ENCODE data around the gene NHS.
"Not testable (repeated sequence)": the region's sequence is repeated elsewhere in the genome, so short reads cannot be mapped to it uniquely, and the experiment has no call there.

NHS gene

DNA sequence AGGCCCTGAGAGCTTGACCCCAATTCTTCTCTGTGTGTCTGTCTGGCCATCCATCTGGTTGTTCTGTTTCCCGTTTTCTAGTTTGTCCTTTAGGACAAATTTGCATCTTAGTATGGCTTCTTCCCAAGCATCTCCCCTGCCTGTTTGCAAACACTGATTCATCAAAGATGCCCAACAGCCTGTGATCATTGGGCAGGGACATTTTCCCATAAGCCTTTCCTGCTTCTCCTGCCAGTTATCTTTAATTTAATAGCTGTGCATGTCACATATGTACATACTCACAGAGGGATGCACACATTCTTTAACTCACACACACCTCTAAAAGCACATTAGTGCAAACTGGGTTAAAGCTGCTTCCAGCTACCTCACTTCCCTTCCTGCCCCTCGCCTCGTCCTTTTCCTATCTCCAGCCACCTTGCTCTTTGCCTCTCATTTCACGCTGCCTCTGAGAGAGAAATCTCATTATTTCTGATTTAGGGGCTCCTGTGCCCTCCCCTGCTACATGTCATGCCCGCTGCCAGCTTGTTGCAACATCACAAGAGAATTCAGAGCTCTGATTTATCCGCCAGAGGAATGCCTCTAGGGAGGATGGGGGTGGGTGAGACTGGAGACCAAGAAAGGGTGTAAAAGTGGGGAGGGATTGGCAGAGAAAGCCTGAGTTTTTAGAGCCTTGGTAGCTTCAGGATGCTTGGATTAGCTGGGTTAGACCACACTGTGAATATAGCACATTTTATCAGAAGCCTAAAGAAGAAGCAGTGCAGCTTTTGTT is 100.6 kb downstream of the NHS start:
- H3K36me3 Mint-ChIP-seq (ENCODE audit: low read depth) = no peaks in the 10 kb centered on the region
- no peaks in the 10 kb centered on the region for H3K9me3 Mint-ChIP-seq
- H3K27ac Mint-ChIP-seq = no peak overlapping the region
- H3K4me3 Mint-ChIP-seq = no peak overlapping the region
- no peaks in the 10 kb centered on the region for H3K4me1 Mint-ChIP-seq (ENCODE audit: low read depth)
- H3K27me3 Mint-ChIP-seq (ENCODE audit: low read depth) = no peaks in the 10 kb centered on the region

DNA sequence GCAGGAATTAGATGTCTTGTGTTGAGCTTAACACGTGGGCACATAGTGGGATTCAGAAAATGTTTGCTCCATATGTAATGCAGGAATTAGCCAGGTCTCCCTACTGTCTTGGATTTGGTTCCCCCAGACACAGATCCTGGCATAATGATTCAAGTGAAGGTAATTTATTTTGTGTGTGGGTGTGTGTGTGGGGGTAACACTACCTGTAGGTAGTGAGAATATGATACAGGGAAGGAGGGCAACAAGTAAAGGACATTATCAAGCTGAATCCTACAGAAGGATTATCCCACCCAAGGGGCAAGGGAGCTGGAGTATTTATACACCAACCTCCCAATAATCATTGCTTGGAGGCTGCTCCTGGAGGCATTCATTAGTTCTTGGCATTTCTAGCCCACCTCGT is 101.4 kb downstream of the NHS start:
- no peaks in the 10 kb centered on the region for H3K4me1 Mint-ChIP-seq (ENCODE audit: low read depth)
- no peaks in the 10 kb centered on the region for H3K36me3 Mint-ChIP-seq (ENCODE audit: low read depth)
- H3K4me3 Mint-ChIP-seq = no peak overlapping the region
- H3K27me3 Mint-ChIP-seq (ENCODE audit: low read depth) = no peaks in the 10 kb centered on the region
- no peak overlapping the region for H3K27ac Mint-ChIP-seq
- no peaks in the 10 kb centered on the region for H3K9me3 Mint-ChIP-seq

DNA sequence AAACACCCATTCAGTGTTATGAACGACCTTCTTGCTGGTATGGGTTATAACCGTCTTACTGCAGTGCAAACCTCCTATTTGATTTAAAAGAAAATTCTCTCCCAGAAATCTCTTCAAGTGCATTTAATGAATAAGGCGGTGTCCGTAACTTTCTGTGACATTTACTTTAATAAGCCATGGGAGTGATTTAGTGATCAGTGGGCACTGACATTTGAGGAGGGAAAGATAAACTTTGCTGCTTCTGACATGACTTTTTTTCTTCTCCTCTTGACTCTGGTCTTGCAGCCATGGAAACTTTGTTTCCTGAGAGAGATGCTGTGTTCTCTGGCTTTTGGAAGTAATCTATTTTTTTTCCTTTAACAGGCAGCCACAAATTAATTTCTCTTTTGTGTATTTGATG is 106.1 kb downstream of the NHS start:
- no peaks in the 10 kb centered on the region for H3K4me1 Mint-ChIP-seq (ENCODE audit: low read depth)
- H3K9me3 Mint-ChIP-seq = no peaks in the 10 kb centered on the region
- no peak overlapping the region for H3K27ac Mint-ChIP-seq
- no peaks in the 10 kb centered on the region for H3K27me3 Mint-ChIP-seq (ENCODE audit: low read depth)
- H3K4me3 Mint-ChIP-seq = no peak overlapping the region
- H3K36me3 Mint-ChIP-seq (ENCODE audit: low read depth) = no peaks in the 10 kb centered on the region

DNA sequence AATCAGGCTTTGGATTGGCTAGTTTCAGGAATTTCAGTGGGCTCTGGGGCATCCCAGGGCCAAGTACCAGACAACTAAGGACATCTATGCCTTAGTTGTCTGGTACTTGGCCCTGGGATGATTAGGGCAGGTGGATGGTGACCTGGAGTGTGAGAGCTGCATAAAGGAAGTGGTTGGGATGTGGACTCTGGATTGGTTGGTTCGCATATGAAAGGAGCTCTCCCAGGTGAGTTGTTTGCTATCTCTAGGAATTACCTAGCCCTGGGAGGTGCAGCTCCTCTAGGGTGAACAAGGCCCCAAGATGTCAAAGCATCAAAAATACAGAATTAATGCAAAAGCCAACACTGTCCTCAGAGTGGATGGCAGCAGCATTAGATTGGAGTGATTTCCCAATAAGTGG is 109.6 kb downstream of the NHS start:
- no peaks in the 10 kb centered on the region for H3K9me3 Mint-ChIP-seq
- no peaks in the 10 kb centered on the region for H3K36me3 Mint-ChIP-seq (ENCODE audit: low read depth)
- no peaks in the 10 kb centered on the region for H3K27me3 Mint-ChIP-seq (ENCODE audit: low read depth)
- no peak overlapping the region for H3K27ac Mint-ChIP-seq
- no peak overlapping the region for H3K4me3 Mint-ChIP-seq
- no peaks in the 10 kb centered on the region for H3K4me1 Mint-ChIP-seq (ENCODE audit: low read depth)

DNA sequence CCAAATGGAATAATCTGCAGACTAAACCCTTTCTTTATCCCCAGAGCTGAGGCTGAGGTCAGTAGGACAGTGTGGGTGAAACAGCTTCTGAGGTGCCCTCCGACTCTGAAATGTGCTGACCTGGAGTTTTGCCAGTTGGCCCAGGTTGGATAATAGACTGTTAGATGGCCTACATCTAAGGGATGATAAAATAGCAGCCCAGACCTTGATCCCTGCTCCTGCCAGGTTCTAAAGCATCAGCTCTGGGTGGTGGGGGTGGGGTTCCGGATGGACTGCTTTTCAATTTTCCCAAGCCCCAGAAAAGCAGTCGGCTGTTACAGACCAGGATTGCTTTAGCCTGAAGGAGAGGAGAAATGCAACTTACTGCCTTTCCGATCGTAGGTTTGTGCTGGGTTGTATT is 110.4 kb downstream of the NHS start:
- no peaks in the 10 kb centered on the region for H3K27me3 Mint-ChIP-seq (ENCODE audit: low read depth)
- H3K27ac Mint-ChIP-seq = no peak overlapping the region
- no peaks in the 10 kb centered on the region for H3K36me3 Mint-ChIP-seq (ENCODE audit: low read depth)
- no peaks in the 10 kb centered on the region for H3K9me3 Mint-ChIP-seq
- no peak overlapping the region for H3K4me3 Mint-ChIP-seq
- no peaks in the 10 kb centered on the region for H3K4me1 Mint-ChIP-seq (ENCODE audit: low read depth)

DNA sequence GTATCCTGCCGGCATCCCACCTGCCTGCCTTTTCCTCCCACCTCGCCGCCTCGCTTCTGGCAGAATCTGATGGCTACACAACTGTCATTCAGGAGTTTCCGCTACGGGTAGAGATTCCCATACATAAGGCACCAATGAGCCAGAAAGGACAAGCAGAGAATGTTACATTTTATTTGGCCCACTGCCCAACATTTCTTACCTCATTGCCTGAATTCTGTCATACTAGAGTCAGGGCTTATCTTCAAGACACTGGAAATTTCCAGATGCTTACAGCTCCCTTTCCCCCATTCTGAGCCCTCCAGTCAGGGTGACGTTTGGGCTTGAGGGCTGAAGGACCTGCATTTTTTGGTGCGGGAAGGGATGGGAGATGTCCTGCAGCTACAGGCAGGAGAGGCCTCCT is 113.0 kb downstream of the NHS start:
- H3K27ac Mint-ChIP-seq = no peak overlapping the region
- H3K9me3 Mint-ChIP-seq = no peaks in the 10 kb centered on the region
- no peaks in the 10 kb centered on the region for H3K36me3 Mint-ChIP-seq (ENCODE audit: low read depth)
- H3K27me3 Mint-ChIP-seq (ENCODE audit: low read depth) = no peaks in the 10 kb centered on the region
- H3K4me1 Mint-ChIP-seq (ENCODE audit: low read depth) = no peaks in the 10 kb centered on the region
- no peak overlapping the region for H3K4me3 Mint-ChIP-seq

DNA sequence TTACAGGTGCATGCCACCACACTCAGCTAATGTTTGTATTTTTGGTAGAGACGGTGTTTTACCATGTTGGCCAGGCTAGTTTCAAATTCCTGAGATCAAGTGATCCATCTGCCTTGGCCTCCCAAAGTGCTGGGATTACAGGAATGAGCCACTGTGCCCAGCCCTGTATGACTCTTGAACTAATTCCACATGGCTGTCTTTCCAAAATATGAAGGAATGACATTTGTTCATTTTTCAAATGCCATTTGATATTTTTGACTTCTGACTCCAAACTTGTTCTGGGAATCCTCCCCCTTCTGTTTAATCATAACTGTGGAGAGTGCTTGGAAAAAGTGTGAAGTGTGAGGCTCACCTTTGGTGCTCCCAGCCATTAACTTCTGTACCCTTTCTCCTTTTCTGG is 119.2 kb downstream of the NHS start:
- Mint-ChIP-seq H3K9me3 (no peaks in the 10 kb centered on the region), H3K27ac (no peak overlapping the region), H3K4me3 (no peak overlapping the region), H3K27me3 (ENCODE audit: low read depth) (no peaks in the 10 kb centered on the region), H3K4me1 (ENCODE audit: low read depth) (no peaks in the 10 kb centered on the region), H3K36me3 (ENCODE audit: low read depth) (no peaks in the 10 kb centered on the region)

DNA sequence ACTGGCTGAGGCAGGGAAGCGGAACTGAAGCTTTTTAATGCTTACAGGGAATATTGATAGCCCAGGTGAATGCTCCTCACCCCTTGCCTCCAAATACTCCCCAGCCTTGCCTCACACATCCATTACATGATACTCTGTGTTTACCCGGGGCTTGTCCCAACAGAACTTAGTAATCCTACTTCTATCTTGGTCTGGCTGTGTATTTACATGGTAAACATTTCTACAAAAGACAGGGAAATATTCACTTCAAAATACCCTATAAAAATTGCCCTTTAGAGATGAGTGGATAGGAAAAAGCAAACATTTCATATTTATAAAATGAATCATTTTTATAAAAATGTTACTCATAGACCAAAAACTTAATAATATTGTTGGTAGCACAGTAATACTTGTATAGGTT is 120.1 kb downstream of the NHS start:
- Mint-ChIP-seq H3K36me3 (ENCODE audit: low read depth) (no peaks in the 10 kb centered on the region), H3K27ac (no peak overlapping the region), H3K4me1 (ENCODE audit: low read depth) (no peaks in the 10 kb centered on the region), H3K4me3 (no peak overlapping the region), H3K27me3 (ENCODE audit: low read depth) (no peaks in the 10 kb centered on the region), H3K9me3 (no peaks in the 10 kb centered on the region)

DNA sequence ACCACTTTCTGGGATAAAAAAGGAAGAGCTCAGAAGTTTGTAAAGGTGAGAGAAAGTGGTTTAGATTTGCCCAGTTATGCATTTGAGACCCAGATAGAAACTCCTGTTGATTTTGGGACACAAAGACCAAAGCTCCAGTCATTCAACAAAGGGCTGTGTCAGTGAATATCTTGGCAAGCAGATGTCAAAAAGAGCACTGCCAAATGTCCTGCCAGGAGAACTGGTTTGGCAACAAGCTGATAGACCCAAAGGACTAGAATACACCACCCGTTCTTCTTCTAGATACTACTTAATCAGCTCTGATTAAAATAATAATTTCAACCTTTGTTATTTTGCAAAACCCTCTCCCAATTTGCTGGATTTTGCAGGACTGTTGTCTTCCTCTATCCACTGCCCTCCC is 121.4 kb downstream of the NHS start:
- Mint-ChIP-seq H3K27me3 (ENCODE audit: low read depth) (no peaks in the 10 kb centered on the region), H3K4me1 (ENCODE audit: low read depth) (no peaks in the 10 kb centered on the region), H3K4me3 (no peak overlapping the region), H3K9me3 (no peaks in the 10 kb centered on the region), H3K36me3 (ENCODE audit: low read depth) (no peaks in the 10 kb centered on the region), H3K27ac (no peak overlapping the region)

DNA sequence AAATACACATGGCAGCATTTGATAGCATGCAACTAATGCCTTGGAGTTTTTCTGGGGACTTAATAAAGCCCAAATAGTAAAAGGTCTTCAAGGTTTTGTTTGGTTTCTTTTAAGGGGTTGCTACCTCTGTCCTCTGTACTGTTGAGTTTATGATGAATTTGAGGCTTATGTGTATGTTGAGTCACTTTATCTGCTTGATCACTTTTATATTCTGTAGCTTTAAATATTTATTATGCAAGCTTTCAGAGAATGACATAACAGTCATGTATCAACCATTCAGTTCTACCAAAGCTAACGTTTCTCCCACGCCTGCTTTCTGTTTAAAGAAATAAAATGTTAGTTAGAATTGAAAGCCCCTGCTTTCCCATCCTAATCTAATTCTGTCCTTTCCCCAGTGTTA is 122.2 kb downstream of the NHS start:
- no peaks in the 10 kb centered on the region for H3K27me3 Mint-ChIP-seq (ENCODE audit: low read depth)
- no peaks in the 10 kb centered on the region for H3K36me3 Mint-ChIP-seq (ENCODE audit: low read depth)
- H3K27ac Mint-ChIP-seq = no peak overlapping the region
- no peak overlapping the region for H3K4me3 Mint-ChIP-seq
- no peaks in the 10 kb centered on the region for H3K9me3 Mint-ChIP-seq
- H3K4me1 Mint-ChIP-seq (ENCODE audit: low read depth) = no peaks in the 10 kb centered on the region

DNA sequence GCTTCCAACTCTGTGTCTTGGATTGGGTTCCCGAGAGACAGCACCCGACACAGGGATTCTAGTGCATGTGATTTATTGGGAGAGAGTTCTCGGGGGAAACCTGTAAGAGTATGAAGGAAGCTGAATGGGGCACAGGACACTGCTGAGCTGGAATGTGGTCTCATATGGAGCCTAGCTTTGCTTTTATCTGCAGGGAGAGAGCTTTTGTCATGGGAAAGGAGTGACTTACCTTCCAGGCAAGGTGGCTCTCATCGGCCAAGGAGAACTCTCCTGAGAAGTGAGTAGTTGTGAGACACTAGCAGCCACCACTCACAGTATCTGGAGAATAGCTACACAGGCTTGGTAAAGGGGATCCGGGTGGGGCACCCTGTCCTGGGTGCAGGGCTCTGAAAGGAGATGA is 124.5 kb downstream of the NHS start:
- H3K4me3 Mint-ChIP-seq = no peak overlapping the region
- no peaks in the 10 kb centered on the region for H3K9me3 Mint-ChIP-seq
- H3K27me3 Mint-ChIP-seq (ENCODE audit: low read depth) = no peaks in the 10 kb centered on the region
- H3K36me3 Mint-ChIP-seq (ENCODE audit: low read depth) = no peaks in the 10 kb centered on the region
- H3K4me1 Mint-ChIP-seq (ENCODE audit: low read depth) = no peaks in the 10 kb centered on the region
- no peak overlapping the region for H3K27ac Mint-ChIP-seq

DNA sequence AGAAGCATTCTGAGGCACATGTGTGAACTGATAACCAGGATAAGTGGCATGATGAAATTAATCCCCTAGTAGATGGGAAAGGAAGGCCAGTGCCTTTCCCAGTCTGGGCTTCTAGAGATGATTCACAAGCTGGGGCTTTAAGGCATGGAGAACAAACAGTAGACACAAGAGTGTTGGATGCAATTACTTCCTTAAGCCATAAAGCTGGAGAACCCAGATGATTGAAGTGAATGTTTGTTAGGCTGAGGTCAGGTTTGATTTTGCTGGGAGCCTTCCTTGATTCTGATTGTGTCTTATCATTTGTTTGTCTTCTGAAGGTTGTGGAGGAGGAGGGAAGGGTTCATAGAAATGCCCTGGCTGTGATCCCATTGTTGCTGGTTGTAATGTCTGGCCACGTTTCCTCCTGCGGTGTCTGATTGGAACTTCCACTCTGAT is 125.2 kb downstream of the NHS start:
- Mint-ChIP-seq H3K9me3 (no peaks in the 10 kb centered on the region), H3K4me3 (no peak overlapping the region), H3K27ac (no peak overlapping the region), H3K4me1 (ENCODE audit: low read depth) (no peaks in the 10 kb centered on the region), H3K27me3 (ENCODE audit: low read depth) (no peaks in the 10 kb centered on the region), H3K36me3 (ENCODE audit: low read depth) (no peaks in the 10 kb centered on the region)

DNA sequence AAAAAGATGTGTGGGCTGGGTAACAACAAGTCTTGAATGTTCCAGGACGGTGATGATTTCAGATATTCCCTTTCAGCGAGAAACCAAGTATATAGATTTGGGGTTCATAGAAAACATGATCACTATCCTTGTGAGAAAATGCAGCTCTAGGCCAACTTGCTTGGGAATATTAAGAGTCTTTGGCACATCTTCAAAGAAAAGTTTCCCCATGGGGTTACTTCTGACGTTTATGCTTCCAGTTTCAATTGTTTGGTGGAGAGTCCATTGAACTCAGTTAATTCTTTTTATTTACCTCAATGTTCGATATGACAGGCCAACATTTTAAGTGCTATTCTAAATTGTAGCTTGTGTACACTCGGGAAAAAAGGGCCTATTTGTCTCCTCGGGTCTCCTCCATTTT is 126.7 kb downstream of the NHS start:
- no peaks in the 10 kb centered on the region for H3K36me3 Mint-ChIP-seq (ENCODE audit: low read depth)
- no peak overlapping the region for H3K27ac Mint-ChIP-seq
- no peaks in the 10 kb centered on the region for H3K27me3 Mint-ChIP-seq (ENCODE audit: low read depth)
- H3K9me3 Mint-ChIP-seq = no peaks in the 10 kb centered on the region
- no peaks in the 10 kb centered on the region for H3K4me1 Mint-ChIP-seq (ENCODE audit: low read depth)
- no peak overlapping the region for H3K4me3 Mint-ChIP-seq

DNA sequence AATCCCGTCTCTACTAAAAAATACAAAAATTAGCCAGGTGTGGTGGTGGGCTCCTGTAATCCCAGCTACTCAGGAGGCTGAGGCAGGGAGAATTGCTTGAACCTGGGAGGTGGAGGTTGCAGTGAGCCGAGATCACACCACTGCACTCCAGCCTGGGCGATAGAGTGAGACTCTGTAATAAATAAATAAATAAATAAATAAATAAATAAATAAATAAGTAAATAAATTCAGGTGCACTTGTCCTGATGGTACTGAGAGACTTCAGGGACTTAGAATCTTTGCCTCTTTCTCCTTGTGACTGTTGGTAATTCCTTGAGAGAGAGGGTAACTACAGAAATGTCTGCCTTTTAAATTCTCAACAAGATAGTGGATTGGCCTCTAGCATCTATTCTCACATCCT is 131.4 kb downstream of the NHS start:
- H3K36me3 Mint-ChIP-seq (ENCODE audit: low read depth); H3K4me3 Mint-ChIP-seq; H3K4me1 Mint-ChIP-seq (ENCODE audit: low read depth); H3K9me3 Mint-ChIP-seq; H3K27me3 Mint-ChIP-seq (ENCODE audit: low read depth); H3K27ac Mint-ChIP-seq: not testable (repeated sequence)

DNA sequence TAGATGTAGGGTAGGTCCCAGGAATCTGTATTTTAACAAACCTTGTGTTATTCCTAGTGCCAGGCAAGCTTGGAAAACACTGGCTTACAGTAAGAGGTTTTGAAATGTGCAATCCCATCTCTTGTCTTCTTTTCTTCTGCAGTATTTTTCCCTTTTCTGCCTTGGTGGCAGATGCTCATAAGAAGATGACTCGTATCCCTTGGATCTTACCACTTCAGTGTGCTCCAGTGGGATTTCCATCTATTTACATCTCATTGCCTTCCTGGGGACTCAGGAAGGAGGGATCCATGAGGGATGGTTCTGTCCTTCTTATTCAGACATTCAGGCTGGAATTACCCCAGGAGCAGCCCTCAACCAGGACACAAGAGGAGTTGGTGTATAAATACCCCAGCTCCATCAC is 136.6 kb downstream of the NHS start:
- H3K27me3 Mint-ChIP-seq (ENCODE audit: low read depth) = peaks cover 3% of the 10 kb centered on the region
- no peak overlapping the region for H3K27ac Mint-ChIP-seq
- no peaks in the 10 kb centered on the region for H3K4me1 Mint-ChIP-seq (ENCODE audit: low read depth)
- H3K9me3 Mint-ChIP-seq = no peaks in the 10 kb centered on the region
- no peaks in the 10 kb centered on the region for H3K36me3 Mint-ChIP-seq (ENCODE audit: low read depth)
- H3K4me3 Mint-ChIP-seq = no peak overlapping the region

DNA sequence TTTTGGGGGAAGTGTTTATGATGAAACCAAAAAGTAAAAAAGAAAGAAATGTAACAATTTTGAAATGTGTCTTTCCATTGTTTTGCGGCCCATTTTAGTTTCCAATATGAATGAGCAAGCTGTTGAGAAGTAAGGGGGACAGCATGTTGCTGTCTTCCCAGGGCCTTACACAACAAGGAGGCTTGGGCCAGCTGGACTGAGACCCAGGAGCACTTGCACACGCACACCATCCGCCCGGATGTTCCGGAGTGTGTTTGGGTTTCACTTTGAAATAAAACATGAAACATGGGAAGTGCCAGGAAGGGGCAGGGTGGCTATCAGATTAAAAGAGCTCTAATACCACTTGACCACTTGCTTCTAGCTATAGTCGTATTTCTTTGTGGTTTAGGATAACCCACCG is 144.4 kb downstream of the NHS start:
- Mint-ChIP-seq H3K27ac (no peak overlapping the region), H3K9me3 (no peaks in the 10 kb centered on the region), H3K4me1 (ENCODE audit: low read depth) (no peaks in the 10 kb centered on the region), H3K27me3 (ENCODE audit: low read depth) (no peaks in the 10 kb centered on the region), H3K4me3 (no peak overlapping the region), H3K36me3 (ENCODE audit: low read depth) (no peaks in the 10 kb centered on the region)

Data from T-helper 1 cell treated with Interleukin-12 subunit alpha and Interleukin-12 subunit beta and Interleukin-4 antibody, amounts not matched to agents 30 μg/mL and 1 μg/mL, for 36 hours (primary cell).